Endothelial cell (in vitro differentiated cells): ENCODE measurements around the gene IGLL1. TPM values are rescaled to one million over a fixed set of nuclear protein-coding genes. Genes with fewer than 3 reads are reported as not detected.

Experiments used
- DNase-seq: peaks from one replicate; pipeline ENCODE4 v3.0.0; 2021; ENCODE audit warnings: low spot score
- H3K27ac Mint-ChIP-seq: one replicate; pipeline ENCODE4 v1.8.0; 2021; ENCODE audit warnings: mixed read lengths, inconsistent platforms; ENCODE audit not compliant: unreplicated experiment
- H3K27me3 Mint-ChIP-seq: one replicate; pipeline ENCODE4 v1.8.0; 2021; ENCODE audit warnings: mild to moderate bottlenecking, moderate library complexity, mixed read lengths, inconsistent platforms; ENCODE audit not compliant: unreplicated experiment
- H3K36me3 Mint-ChIP-seq: one replicate; pipeline ENCODE4 v1.8.0; 2021; ENCODE audit warnings: mild to moderate bottlenecking, low read depth, mixed read lengths, inconsistent platforms; ENCODE audit not compliant: unreplicated experiment
- H3K4me1 Mint-ChIP-seq: one replicate; pipeline ENCODE4 v1.8.0; 2021; ENCODE audit warnings: mild to moderate bottlenecking, mixed read lengths, inconsistent platforms; ENCODE audit not compliant: unreplicated experiment
- H3K4me3 Mint-ChIP-seq: one replicate; pipeline ENCODE4 v1.8.0; 2021; ENCODE audit warnings: mild to moderate bottlenecking, mixed read lengths, inconsistent platforms; ENCODE audit not compliant: unreplicated experiment
- H3K9me3 Mint-ChIP-seq: one replicate; pipeline ENCODE4 v1.8.0; 2021; ENCODE audit warnings: mixed read lengths, inconsistent platforms; ENCODE audit not compliant: unreplicated experiment
- CTCF ChIP-seq: fragments of 200-600 bp; sonication (generic); IDR thresholded peaks from one replicate; pipeline ENCODE4 v1.5.0; 2021; ENCODE audit warnings: antibody characterized with exemption; ENCODE audit not compliant: unreplicated experiment
- total RNA-seq: library from RNA; stranded (reverse); fragmentation: NEBNext Ultra II Directional; extraction: Animal tissue kit (Norgen Biotek cat#: 25700); gene quantifications from one replicate; pipeline ENCODE4 v1.2.1, GENCODE V29; 2021; ENCODE audit not compliant: unreplicated experiment

IGLL1 gene
- total RNA-seq, 1 donor from 2014 or later: not detected

GRCh38 chr22:23621082-23621780 is 41.1 kb upstream of the IGLL1 start:
- TF ChIP-seq CTCF: no peak
- H3K4me3 Mint-ChIP-seq: no peak overlapping the region
- DNase-seq: no peak
- H3K27ac Mint-ChIP-seq: no peak overlapping the region
- H3K4me1 Mint-ChIP-seq: no peaks in the 10 kb centered on the region
- H3K9me3 Mint-ChIP-seq: no peaks in the 10 kb centered on the region
- peaks cover 2% of the 10 kb centered on the region for H3K27me3 Mint-ChIP-seq
- H3K36me3 Mint-ChIP-seq: no peaks in the 10 kb centered on the region

GRCh38 chr22:23613193-23613972 is 33.3 kb upstream of the IGLL1 start:
- Mint-ChIP-seq H3K9me3 (no peaks in the 10 kb centered on the region), H3K36me3 (no peaks in the 10 kb centered on the region), H3K4me3 (no peak overlapping the region), H3K27me3 (peaks cover 3% of the 10 kb centered on the region), H3K4me1 (peaks cover 8% of the 10 kb centered on the region), H3K27ac (no peak overlapping the region)
- no peak for TF ChIP-seq CTCF
- DNase-seq: no peak

GRCh38 chr22:23609983-23610781 is 30.1 kb upstream of the IGLL1 start:
- Mint-ChIP-seq H3K27ac (no peak overlapping the region), H3K36me3 (no peaks in the 10 kb centered on the region), H3K9me3 (no peaks in the 10 kb centered on the region), H3K27me3 (peaks cover 4% of the 10 kb centered on the region), H3K4me3 (no peak overlapping the region), H3K4me1 (peaks cover 8% of the 10 kb centered on the region)
- TF ChIP-seq CTCF: no peak
- DNase-seq: no peak

GRCh38 chr22:23608583-23608982 is 28.5 kb upstream of the IGLL1 start:
- Mint-ChIP-seq H3K36me3 (no peaks in the 10 kb centered on the region), H3K9me3 (no peaks in the 10 kb centered on the region), H3K27ac (no peak overlapping the region), H3K4me1 (peaks cover 8% of the 10 kb centered on the region), H3K27me3 (peaks cover 2% of the 10 kb centered on the region), H3K4me3 (no peak overlapping the region)
- no peak for TF ChIP-seq CTCF
- DNase-seq: peak; percentile 64
